ENCODE measurements around the gene CLCN5. TPM values are rescaled to one million over a fixed set of nuclear protein-coding genes. Genes with fewer than 3 reads are reported as not detected.

CLCN5 gene
- total RNA-seq, 2 experiments from 2014 or later, result 0.61 to 1.6 TPM

- ATAC-seq (ENCODE audit: poor library complexity) (no peak), DNase-seq (no peak)
- H3K4me1 Mint-ChIP-seq (ENCODE audit: low read depth), result no peaks in the 10 kb centered on the region
- CTCF ChIA-PET, result interaction anchor here (1.1 kb wide), 1 partner anchor 13 kb away, joined by 3 read pairs; no protein-coding TSS in a partner anchor
- H3K9me3 ChIP-seq (ENCODE audit: control insufficient read depth in 1 of 2, insufficient read depth in 1 of 2, low read length in 2 of 2), result no peaks in the 10 kb centered on the region
- no peaks in the 10 kb centered on the region for H3K27me3 Mint-ChIP-seq
- H3K27ac ChIP-seq (ENCODE audit: low read depth in 1 of 2, low read length in 2 of 2), result no peak overlapping the region
- no peaks in the 10 kb centered on the region for H3K9me3 Mint-ChIP-seq
- TF ChIP-seq CTCF (IDR thresholded peaks at IDR 0.05), result no peak
- no peak overlapping the region for H3K4me3 Mint-ChIP-seq
- no peaks in the 10 kb centered on the region for H3K27me3 ChIP-seq (ENCODE audit: control insufficient read depth in 1 of 2, insufficient read depth in 2 of 2, low read length in 2 of 2)
- POLR2A ChIA-PET, result no interaction called here
- peaks cover 7% of the 10 kb centered on the region for H3K36me3 Mint-ChIP-seq (ENCODE audit: low read depth)
- H3K27ac Mint-ChIP-seq, result no peak overlapping the region
- no peak overlapping the region for H3K4me3 ChIP-seq (ENCODE audit: low read length)
- intact Hi-C loops (cut with DNase I, micrococcal nuclease), result no loop called here
- H3K4me1 ChIP-seq (ENCODE audit: insufficient read depth, low read length), result no peaks in the 10 kb centered on the region
- H3K36me3 ChIP-seq (ENCODE audit: insufficient read depth, low read length), result no peaks in the 10 kb centered on the region
These were observed 29.3 kb downstream of the CLCN5 start for GRCh38 chrX:49951524-49952193.

DNA sequence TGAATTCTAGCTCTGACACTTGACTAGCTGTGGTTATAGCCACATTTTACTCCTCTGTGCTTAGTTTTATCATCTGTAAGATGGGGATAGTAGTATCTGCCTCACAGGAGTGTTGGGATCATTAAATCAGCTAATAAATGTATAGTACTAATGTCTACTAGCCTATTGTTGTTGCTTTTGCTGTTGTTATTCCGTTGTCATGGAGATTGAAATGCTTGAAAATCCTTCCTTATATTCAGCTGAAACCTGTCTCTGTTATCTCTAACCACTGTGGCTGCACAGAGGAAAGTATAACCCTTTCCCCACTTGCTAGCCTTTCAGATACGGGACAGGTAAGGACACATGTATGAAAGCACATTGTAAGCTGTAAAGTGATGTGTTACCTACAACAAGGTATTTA is 33.9 kb downstream of the CLCN5 start:
- POLR2A ChIA-PET, result no interaction called here
- CTCF ChIA-PET, result interaction anchor here (1.1 kb wide), 1 partner anchor 29 kb away, joined by 3 read pairs; no protein-coding TSS in a partner anchor

DNA sequence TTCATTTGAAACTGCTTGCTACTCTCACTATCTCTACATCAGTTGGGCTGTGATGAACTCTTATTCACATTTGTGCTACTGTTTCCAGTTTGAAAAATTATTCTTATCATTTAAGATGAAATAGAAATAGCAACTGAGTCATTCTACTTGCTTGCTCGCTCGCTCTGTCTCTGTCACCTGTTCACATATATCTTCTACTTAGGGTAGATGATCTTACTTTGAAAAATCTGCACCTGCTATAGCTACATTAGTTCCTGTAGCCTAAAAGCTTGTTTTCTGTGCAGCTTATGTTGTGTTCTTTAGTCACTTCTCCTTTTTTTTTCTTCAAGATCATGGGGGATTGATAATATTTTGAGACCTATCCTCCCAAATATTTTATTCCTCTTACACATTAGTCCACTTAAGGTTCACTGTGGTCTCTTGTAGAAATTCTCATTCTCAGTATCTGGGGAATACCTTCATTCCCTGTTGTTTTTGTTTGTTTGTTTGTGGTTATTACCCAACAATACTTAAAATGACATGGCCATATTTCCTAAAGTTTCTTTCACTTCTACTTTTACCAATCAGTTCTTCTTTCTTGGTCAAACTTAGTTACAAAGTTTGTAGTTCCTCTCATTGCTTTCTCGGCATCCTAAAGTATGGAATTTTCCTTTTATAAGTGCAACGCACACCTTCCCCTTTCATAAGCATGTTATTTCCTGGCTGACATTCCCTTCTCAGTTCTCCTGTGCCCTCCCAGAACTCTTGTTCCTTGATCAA is 36.5 kb downstream of the CLCN5 start:
- H3K36me3 Mint-ChIP-seq (ENCODE audit: low read depth), result no peaks in the 10 kb centered on the region
- no peaks in the 10 kb centered on the region for H3K36me3 ChIP-seq (ENCODE audit: insufficient read depth, low read length)
- no peak overlapping the region for H3K27ac Mint-ChIP-seq
- CTCF ChIA-PET, result interaction anchor here (1.1 kb wide), 1 partner anchor 9 kb away, joined by 4 read pairs; no protein-coding TSS in a partner anchor
- no peak overlapping the region for H3K4me3 Mint-ChIP-seq
- no peaks in the 10 kb centered on the region for H3K27me3 ChIP-seq (ENCODE audit: control insufficient read depth in 1 of 2, insufficient read depth in 2 of 2, low read length in 2 of 2)
- POLR2A ChIA-PET, result no interaction called here
- H3K4me3 ChIP-seq (ENCODE audit: low read length), result no peak overlapping the region
- no peak for ATAC-seq (ENCODE audit: poor library complexity)
- no peaks in the 10 kb centered on the region for H3K9me3 Mint-ChIP-seq
- no peaks in the 10 kb centered on the region for H3K4me1 Mint-ChIP-seq (ENCODE audit: low read depth)
- DNase-seq, result no peak
- no peaks in the 10 kb centered on the region for H3K9me3 ChIP-seq (ENCODE audit: control insufficient read depth in 1 of 2, insufficient read depth in 1 of 2, low read length in 2 of 2)
- TF ChIP-seq CTCF (IDR thresholded peaks at IDR 0.05), result no peak
- H3K27ac ChIP-seq (ENCODE audit: low read depth in 1 of 2, low read length in 2 of 2), result no peak overlapping the region
- H3K27me3 Mint-ChIP-seq, result no peaks in the 10 kb centered on the region
- H3K4me1 ChIP-seq (ENCODE audit: insufficient read depth, low read length), result no peaks in the 10 kb centered on the region
- intact Hi-C loops (cut with DNase I, micrococcal nuclease), result no loop called here

More for the DNA sequence above, 33.9 kb downstream of the CLCN5 start:
- H3K27ac ChIP-seq (ENCODE audit: low read depth in 1 of 2, low read length in 2 of 2), result no peak overlapping the region
- no peaks in the 10 kb centered on the region for H3K36me3 Mint-ChIP-seq (ENCODE audit: low read depth)
- no peak overlapping the region for H3K27ac Mint-ChIP-seq
- no peaks in the 10 kb centered on the region for H3K27me3 ChIP-seq (ENCODE audit: control insufficient read depth in 1 of 2, insufficient read depth in 2 of 2, low read length in 2 of 2)
- DNase-seq (no peak), ATAC-seq (ENCODE audit: poor library complexity) (no peak)
- H3K4me1 ChIP-seq (ENCODE audit: insufficient read depth, low read length), result no peaks in the 10 kb centered on the region
- no peaks in the 10 kb centered on the region for H3K36me3 ChIP-seq (ENCODE audit: insufficient read depth, low read length)
- no peaks in the 10 kb centered on the region for H3K4me1 Mint-ChIP-seq (ENCODE audit: low read depth)
- H3K9me3 ChIP-seq (ENCODE audit: control insufficient read depth in 1 of 2, insufficient read depth in 1 of 2, low read length in 2 of 2), result no peaks in the 10 kb centered on the region
- no peak overlapping the region for H3K4me3 ChIP-seq (ENCODE audit: low read length)
- no peak overlapping the region for H3K4me3 Mint-ChIP-seq
- intact Hi-C loops (cut with DNase I, micrococcal nuclease), result no loop called here
- TF ChIP-seq CTCF (IDR thresholded peaks at IDR 0.05), result no peak
- H3K27me3 Mint-ChIP-seq, result no peaks in the 10 kb centered on the region
- no peaks in the 10 kb centered on the region for H3K9me3 Mint-ChIP-seq

Measured in CD4-positive, alpha-beta T cell (primary cell).